ENCODE results near the gene PDPR. TPM values are rescaled to one million over a fixed set of nuclear protein-coding genes. Genes with fewer than 3 reads are reported as not detected.
"Not testable (repeated sequence)": the region's sequence is repeated elsewhere in the genome, so short reads cannot be mapped to it uniquely, and the experiment has no call there.

PDPR gene
- polyA plus RNA-seq, 1 donor = 25.5 TPM

GRCh38 chr16:70196683-70197300, 82.7 kb downstream of the PDPR start:
- not testable (repeated sequence) for DNase-seq; H3K27me3 ChIP-seq (ENCODE audit: control insufficient read depth, insufficient read depth, low read length); H3K4me1 ChIP-seq (ENCODE audit: control insufficient read depth, insufficient read depth, low read length); H3K27ac ChIP-seq (ENCODE audit: low read length); H3K36me3 ChIP-seq (ENCODE audit: control insufficient read depth, insufficient read depth, low read length); H3K4me3 ChIP-seq (ENCODE audit: low read length); H3K9me3 ChIP-seq (ENCODE audit: control insufficient read depth, low read depth, low read length)
- no CpG with 5 or more reads among the region's 12 CpGs for WGBS (ENCODE audit: insufficient coverage, low lambda C conversion rate)

DNA sequence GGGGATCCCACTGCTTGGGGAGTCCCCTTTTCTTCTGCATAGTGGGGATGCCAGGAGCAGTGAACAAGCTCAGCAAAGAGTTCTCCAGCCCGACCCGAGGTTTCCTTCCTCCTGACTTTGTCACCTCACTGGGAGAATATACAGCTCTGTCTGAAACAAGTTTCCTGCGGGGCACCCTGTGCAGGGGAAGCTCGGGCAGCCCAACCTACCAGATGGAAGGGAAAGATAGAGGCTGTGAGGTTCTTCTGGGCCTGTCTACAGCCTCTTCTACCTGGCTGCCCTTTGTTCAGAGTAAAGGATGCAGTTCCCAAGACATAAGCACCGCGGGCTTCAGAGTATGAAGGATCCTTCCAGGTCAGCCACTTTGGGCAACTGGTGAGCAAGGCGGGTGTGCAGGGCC, 83.5 kb downstream of the PDPR start:
- H3K27ac ChIP-seq (ENCODE audit: low read length); H3K9me3 ChIP-seq (ENCODE audit: control insufficient read depth, low read depth, low read length); H3K4me1 ChIP-seq (ENCODE audit: control insufficient read depth, insufficient read depth, low read length); DNase-seq; H3K4me3 ChIP-seq (ENCODE audit: low read length); H3K27me3 ChIP-seq (ENCODE audit: control insufficient read depth, insufficient read depth, low read length); H3K36me3 ChIP-seq (ENCODE audit: control insufficient read depth, insufficient read depth, low read length): not testable (repeated sequence)
- no CpG with 5 or more reads among the region's 7 CpGs for WGBS (ENCODE audit: insufficient coverage, low lambda C conversion rate)

DNA sequence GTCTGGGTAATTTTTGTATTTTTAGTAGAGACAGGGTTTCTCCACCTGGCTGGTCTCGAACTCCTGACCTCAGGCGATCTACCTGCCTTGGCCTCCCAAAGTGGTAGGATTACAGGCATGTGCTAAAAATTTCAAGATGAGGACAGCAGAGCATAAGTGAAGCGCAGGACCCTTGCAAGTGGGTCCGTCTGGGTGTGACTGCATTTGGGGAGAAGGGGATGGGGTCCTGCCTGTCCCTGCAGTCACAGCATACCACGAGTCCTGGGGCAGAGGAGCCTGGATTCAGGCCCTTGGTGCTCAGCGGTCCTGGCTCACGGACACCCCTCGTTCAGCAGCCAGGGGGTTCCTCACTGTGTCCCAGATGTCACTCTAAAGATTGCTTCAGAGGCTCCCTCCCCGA, 84.1 kb downstream of the PDPR start:
- not testable (repeated sequence) for H3K27ac ChIP-seq (ENCODE audit: low read length); H3K36me3 ChIP-seq (ENCODE audit: control insufficient read depth, insufficient read depth, low read length); H3K4me1 ChIP-seq (ENCODE audit: control insufficient read depth, insufficient read depth, low read length); H3K27me3 ChIP-seq (ENCODE audit: control insufficient read depth, insufficient read depth, low read length); H3K4me3 ChIP-seq (ENCODE audit: low read length); DNase-seq; H3K9me3 ChIP-seq (ENCODE audit: control insufficient read depth, low read depth, low read length)
- WGBS (ENCODE audit: insufficient coverage, low lambda C conversion rate) = no CpG with 5 or more reads among the region's 9 CpGs

GRCh38 chr16:70198666-70199065, 84.5 kb downstream of the PDPR start:
- H3K27me3 ChIP-seq (ENCODE audit: control insufficient read depth, insufficient read depth, low read length); H3K4me3 ChIP-seq (ENCODE audit: low read length); H3K36me3 ChIP-seq (ENCODE audit: control insufficient read depth, insufficient read depth, low read length); H3K9me3 ChIP-seq (ENCODE audit: control insufficient read depth, low read depth, low read length); H3K4me1 ChIP-seq (ENCODE audit: control insufficient read depth, insufficient read depth, low read length); H3K27ac ChIP-seq (ENCODE audit: low read length); DNase-seq: not testable (repeated sequence)
- WGBS (ENCODE audit: insufficient coverage, low lambda C conversion rate) = 83% methylated on average over 1 of the region's 3 CpGs

DNA sequence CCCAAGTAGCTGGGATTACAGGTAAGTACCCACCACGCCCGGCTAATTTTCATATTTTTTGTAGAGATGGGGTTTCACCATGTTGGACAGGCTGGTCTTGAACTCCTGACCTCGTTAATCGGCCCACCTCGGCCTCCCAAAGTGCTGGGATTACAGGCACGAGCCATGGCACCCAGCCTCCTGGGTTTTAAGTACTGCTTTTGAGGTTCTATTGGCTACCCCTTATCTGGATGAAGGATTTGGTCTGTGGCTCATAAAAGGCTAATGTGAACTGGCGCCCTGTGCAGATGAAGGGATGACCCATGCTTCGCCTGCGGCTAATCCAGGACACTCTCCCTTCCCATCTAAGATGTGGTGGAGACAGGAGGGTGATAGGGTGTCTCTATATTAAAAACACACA, 85.0 kb downstream of the PDPR start:
- not testable (repeated sequence) for H3K4me1 ChIP-seq (ENCODE audit: control insufficient read depth, insufficient read depth, low read length); H3K9me3 ChIP-seq (ENCODE audit: control insufficient read depth, low read depth, low read length); H3K4me3 ChIP-seq (ENCODE audit: low read length); H3K36me3 ChIP-seq (ENCODE audit: control insufficient read depth, insufficient read depth, low read length); DNase-seq; H3K27me3 ChIP-seq (ENCODE audit: control insufficient read depth, insufficient read depth, low read length); H3K27ac ChIP-seq (ENCODE audit: low read length)
- WGBS (ENCODE audit: insufficient coverage, low lambda C conversion rate) = no CpG with 5 or more reads among the region's 9 CpGs

- H3K9me3 ChIP-seq (ENCODE audit: control insufficient read depth, low read depth, low read length); DNase-seq; H3K4me1 ChIP-seq (ENCODE audit: control insufficient read depth, insufficient read depth, low read length); H3K27me3 ChIP-seq (ENCODE audit: control insufficient read depth, insufficient read depth, low read length); H3K4me3 ChIP-seq (ENCODE audit: low read length); H3K36me3 ChIP-seq (ENCODE audit: control insufficient read depth, insufficient read depth, low read length); H3K27ac ChIP-seq (ENCODE audit: low read length): not testable (repeated sequence)
- no CpG with 5 or more reads among the region's 8 CpGs for WGBS (ENCODE audit: insufficient coverage, low lambda C conversion rate)
Measured at GRCh38 chr16:70200063-70200462, 85.9 kb downstream of the PDPR start.

GRCh38 chr16:70203508-70203907, 89.4 kb downstream of the PDPR start:
- not testable (repeated sequence) for H3K27ac ChIP-seq (ENCODE audit: low read length); H3K9me3 ChIP-seq (ENCODE audit: control insufficient read depth, low read depth, low read length); H3K4me1 ChIP-seq (ENCODE audit: control insufficient read depth, insufficient read depth, low read length); H3K36me3 ChIP-seq (ENCODE audit: control insufficient read depth, insufficient read depth, low read length); H3K27me3 ChIP-seq (ENCODE audit: control insufficient read depth, insufficient read depth, low read length); H3K4me3 ChIP-seq (ENCODE audit: low read length); DNase-seq
- no CpG with 5 or more reads among the region's 7 CpGs for WGBS (ENCODE audit: insufficient coverage, low lambda C conversion rate)

DNA sequence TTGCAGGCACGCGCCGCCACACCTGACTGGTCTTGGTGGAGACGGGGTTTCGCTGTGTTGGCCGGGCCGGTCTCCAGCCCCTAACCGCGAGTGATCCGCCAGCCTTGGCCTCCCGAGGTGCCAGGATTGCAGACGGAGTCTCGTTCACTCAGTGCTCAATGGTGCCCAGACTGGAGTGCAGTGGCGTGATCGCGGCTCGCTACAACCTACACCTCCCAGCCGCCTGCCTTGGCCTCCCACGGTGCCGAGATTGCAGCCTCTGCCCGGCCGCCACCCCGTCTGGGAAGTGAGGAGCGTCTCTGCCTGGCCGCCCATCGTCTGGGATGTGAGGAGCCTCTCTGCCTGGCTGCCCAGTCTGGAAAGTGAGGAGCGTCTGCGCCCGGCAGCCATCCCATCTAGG, 89.9 kb downstream of the PDPR start:
- not testable (repeated sequence) for H3K4me3 ChIP-seq (ENCODE audit: low read length); DNase-seq; H3K4me1 ChIP-seq (ENCODE audit: control insufficient read depth, insufficient read depth, low read length); H3K27me3 ChIP-seq (ENCODE audit: control insufficient read depth, insufficient read depth, low read length); H3K36me3 ChIP-seq (ENCODE audit: control insufficient read depth, insufficient read depth, low read length); H3K27ac ChIP-seq (ENCODE audit: low read length); H3K9me3 ChIP-seq (ENCODE audit: control insufficient read depth, low read depth, low read length)
- WGBS (ENCODE audit: insufficient coverage, low lambda C conversion rate) = no CpG with 5 or more reads among the region's 29 CpGs

DNA sequence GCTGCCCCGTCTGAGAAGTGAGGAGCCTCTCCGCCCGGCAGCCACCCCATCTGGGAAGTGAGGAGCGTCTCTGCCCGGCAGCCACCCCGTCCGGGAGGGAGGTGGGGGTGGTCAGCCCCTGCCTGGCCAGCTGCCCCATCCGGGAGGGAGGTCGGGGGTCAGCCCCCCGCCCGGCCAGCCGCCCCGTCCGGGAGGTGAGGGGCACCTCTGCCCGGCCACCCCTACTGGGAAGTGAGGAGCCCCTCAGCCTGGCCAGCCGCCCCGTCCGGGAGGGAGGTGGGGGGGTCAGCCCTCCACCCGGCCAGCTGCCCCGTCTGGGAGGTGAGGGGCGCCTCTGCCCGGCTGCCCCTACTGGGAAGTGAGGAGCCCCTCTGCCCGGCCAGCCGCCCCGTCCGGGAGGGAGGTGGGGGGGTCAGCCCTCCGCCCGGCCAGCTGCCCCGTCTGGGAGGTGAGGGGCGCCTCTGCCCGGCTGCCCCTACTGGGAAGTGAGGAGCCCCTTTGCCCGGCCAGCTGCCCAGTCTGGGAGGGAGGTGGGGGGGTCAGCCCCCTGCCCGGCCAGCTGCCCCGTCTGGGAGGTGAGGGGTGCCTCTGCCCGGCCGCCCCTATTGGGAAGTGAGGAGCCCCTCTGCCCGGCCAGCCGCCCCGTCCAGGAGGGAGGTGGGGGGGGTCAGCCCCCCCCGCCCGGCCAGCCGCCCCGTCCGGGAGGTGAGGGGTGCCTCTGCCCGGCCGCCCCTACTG, 90.7 kb downstream of the PDPR start:
- H3K4me1 ChIP-seq (ENCODE audit: control insufficient read depth, insufficient read depth, low read length); H3K4me3 ChIP-seq (ENCODE audit: low read length); H3K27me3 ChIP-seq (ENCODE audit: control insufficient read depth, insufficient read depth, low read length); DNase-seq; H3K9me3 ChIP-seq (ENCODE audit: control insufficient read depth, low read depth, low read length); H3K36me3 ChIP-seq (ENCODE audit: control insufficient read depth, insufficient read depth, low read length); H3K27ac ChIP-seq (ENCODE audit: low read length): not testable (repeated sequence)
- no CpG with 5 or more reads among the region's 46 CpGs for WGBS (ENCODE audit: insufficient coverage, low lambda C conversion rate)

DNA sequence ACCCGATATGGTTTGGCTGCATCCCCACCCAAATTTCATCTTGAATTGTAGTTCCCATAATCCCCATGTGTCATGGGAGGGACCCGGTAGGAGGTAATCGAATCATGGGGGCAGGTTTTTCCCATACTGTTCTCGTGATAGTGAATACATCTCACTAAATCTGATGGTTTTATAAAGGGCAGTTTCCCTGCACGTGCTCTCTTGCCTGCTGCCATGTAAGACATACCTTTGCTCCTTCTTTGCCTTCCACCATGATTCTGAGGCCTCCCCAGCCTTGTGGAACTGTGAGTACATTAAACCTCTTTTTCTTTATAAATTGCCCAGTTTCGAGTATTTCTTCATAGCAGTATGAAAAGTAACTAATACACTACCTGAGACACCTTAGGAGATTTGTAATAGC, 92.2 kb downstream of the PDPR start:
- not testable (repeated sequence) for H3K9me3 ChIP-seq (ENCODE audit: control insufficient read depth, low read depth, low read length)

More for the DNA sequence above, 92.2 kb downstream of the PDPR start:
- H3K27ac ChIP-seq (ENCODE audit: low read length); H3K4me3 ChIP-seq (ENCODE audit: low read length); H3K36me3 ChIP-seq (ENCODE audit: control insufficient read depth, insufficient read depth, low read length); DNase-seq; H3K4me1 ChIP-seq (ENCODE audit: control insufficient read depth, insufficient read depth, low read length); H3K27me3 ChIP-seq (ENCODE audit: control insufficient read depth, insufficient read depth, low read length): not testable (repeated sequence)
- no CpG with 5 or more reads among the region's 6 CpGs for WGBS (ENCODE audit: insufficient coverage, low lambda C conversion rate)

Measured in large intestine (tissue), 3 donors.